Gastrocnemius medialis (tissue), 4 donors: ENCODE measurements around the gene PRDM5. TPM values are rescaled to one million over a fixed set of nuclear protein-coding genes. Genes with fewer than 3 reads are reported as not detected.

Experiments used
- ATAC-seq, 2 donors: fragments of 150-250 bp; one replicate each; pipeline ENCODE4 v1.9.1; 2016
- DNase-seq, 2 donors: peaks; one replicate each; pipeline ENCODE4 v3.0.0-alpha.2; 2019
- H3K27ac ChIP-seq, 4 donors: fragments of 200-600 bp; sonication (generic); 1 replicate in 1 of 4; 2 replicates in 3 of 4; pipeline ENCODE4 v1.5.1; 2016 to 2018; ENCODE audit warnings: mild to moderate bottlenecking in 2 of 4, moderate library complexity in 1 of 4
- H3K27me3 ChIP-seq, 3 donors: fragments of 200-600 bp; sonication (generic) in 2 of 3; 1 replicate in 1 of 3; 2 replicates in 2 of 3; pipeline versions ENCODE4 v1.5.1 to v1.6.0; 2016 to 2019; ENCODE audit warnings: mild to moderate bottlenecking in 1 of 3, moderate library complexity in 1 of 3
- H3K36me3 ChIP-seq, 2 donors: fragments of 200-600 bp; sonication (generic) in 1 of 2; one replicate each; pipeline ENCODE4 v1.5.1; 2017 to 2018
- H3K4me1 ChIP-seq, 2 donors: fragments of 200-600 bp; sonication (generic) in 1 of 2; one replicate each; pipeline ENCODE4 v1.5.1; 2016 to 2017; ENCODE audit warnings: mild to moderate bottlenecking in 2 of 2
- H3K4me3 ChIP-seq, 4 donors: fragments of 200-600 bp; sonication (generic) in 3 of 4; 1 replicate in 1 of 4; 2 replicates in 3 of 4; pipeline ENCODE4 v1.5.1; 2016 to 2019; ENCODE audit warnings: mild to moderate bottlenecking in 2 of 4
- H3K9me3 ChIP-seq, 3 donors: fragments of 200-600 bp; sonication (generic) in 2 of 3; 1 replicate in 1 of 3; 2 replicates in 2 of 3; pipeline ENCODE4 v1.5.1; 2016 to 2019
- CTCF ChIP-seq, 5 experiments: fragments of 450-650 bp in 3 of 5; fragments of 200-600 bp in 2 of 5; sonication (generic) in 2 of 5; IDR thresholded peaks in 4 of 5; conservative IDR thresholded peaks in 1 of 5; 1 replicate in 4 of 5; 2 replicates in 1 of 5; pipeline ENCODE4 v1.5.1; 2016 to 2019; ENCODE audit warnings: antibody characterized with exemption in 5 of 5, mild to moderate bottlenecking in 3 of 5, moderate library complexity in 3 of 5
- POLR2A ChIP-seq, 2 donors: fragments of 450-650 bp; IDR thresholded peaks; one replicate each; pipeline ENCODE4 v1.6.1; 2017; ENCODE audit warnings: antibody characterized with exemption in 2 of 2, mild to moderate bottlenecking in 2 of 2, moderate library complexity in 2 of 2
- in situ Hi-C, 4 donors: fragments of 200-750 bp; cut with MboI; loops; one replicate each; pipeline versions ENCODE4 v1.15.0 to v1.8.0; 2017; ENCODE audit warnings: low sequenced_read_pairs in 4 of 4
- intact Hi-C: fragments of 100-400 bp; cut with DNase I; formaldehyde crosslinking; loops from one replicate; pipeline ENCODE4 v1.15.1; 2023; ENCODE audit warnings: low total_unique reads
- total RNA-seq, 4 donors: library from RNA; depleted of rRNA; stranded (reverse); fragments of >200 nt; gene quantifications; one replicate each; pipeline versions ENCODE4 v1.1.0 to v1.2.3, GENCODE V29; 2016

The PRDM5 gene
- total RNA-seq, 4 donors from 2014 or later = 1.3 to 2.3 (median 1.6) TPM

GRCh38 chr4:120864969-120865368 lies 57.6 kb downstream of the PRDM5 start:
- in situ Hi-C loops = no loop called here
- Histone ChIP-seq H3K36me3 (no peaks in the 10 kb centered on the region), H3K9me3 (no peaks in the 10 kb centered on the region), H3K4me3 (no peak overlapping the region), H3K4me1 (peaks cover 0 to 3% of the 10 kb centered on the region in 2 donors), H3K27me3 (no peaks in the 10 kb centered on the region), H3K27ac (no peak overlapping the region)
- TF ChIP-seq POLR2A (IDR thresholded peaks at IDR 0.05) = no peak
- TF ChIP-seq CTCF (IDR thresholded peaks at IDR 0.05 in 4 of 5, conservative IDR thresholded peaks at IDR 0.05 in 1 of 5) = no peak
- DNase-seq (no peak), ATAC-seq (no peak)
- intact Hi-C loops = no loop called here

- DNase-seq = no peak
- TF ChIP-seq POLR2A (IDR thresholded peaks at IDR 0.05) (no peak), CTCF (IDR thresholded peaks at IDR 0.05 in 4 of 5, conservative IDR thresholded peaks at IDR 0.05 in 1 of 5) (no peak)
- peaks cover 0 to under 1% of the 10 kb centered on the region in 2 donors for H3K4me1 ChIP-seq
- no peak overlapping the region for H3K4me3 ChIP-seq
- H3K27me3 ChIP-seq = no peaks in the 10 kb centered on the region
- H3K36me3 ChIP-seq = no peaks in the 10 kb centered on the region
- H3K27ac ChIP-seq = no peak overlapping the region
- H3K9me3 ChIP-seq = no peaks in the 10 kb centered on the region
- intact Hi-C loops = no loop called here
- in situ Hi-C loops = no loop called here
- no peak for ATAC-seq
These were observed 60.1 kb downstream of the PRDM5 start for GRCh38 chr4:120862432-120862831.

- no peaks in the 10 kb centered on the region for H3K27me3 ChIP-seq
- in situ Hi-C loops = no loop called here
- no peak for TF ChIP-seq POLR2A (IDR thresholded peaks at IDR 0.05)
- TF ChIP-seq CTCF (IDR thresholded peaks at IDR 0.05 in 4 of 5, conservative IDR thresholded peaks at IDR 0.05 in 1 of 5) = no peak
- H3K9me3 ChIP-seq = no peaks in the 10 kb centered on the region
- no peak overlapping the region for H3K27ac ChIP-seq
- DNase-seq = no peak
- H3K36me3 ChIP-seq = no peaks in the 10 kb centered on the region
- no peaks in the 10 kb centered on the region for H3K4me1 ChIP-seq
- ATAC-seq = no peak
- H3K4me3 ChIP-seq = no peak overlapping the region
- intact Hi-C loops = no loop called here
These were observed 60.7 kb downstream of the PRDM5 start for GRCh38 chr4:120861852-120862251.

- Histone ChIP-seq H3K27ac (no peak overlapping the region), H3K4me1 (no peaks in the 10 kb centered on the region), H3K27me3 (no peaks in the 10 kb centered on the region), H3K4me3 (no peak overlapping the region), H3K9me3 (no peaks in the 10 kb centered on the region), H3K36me3 (no peaks in the 10 kb centered on the region)
- ATAC-seq (no peak), DNase-seq (no peak)
- in situ Hi-C loops = no loop called here
- TF ChIP-seq POLR2A (IDR thresholded peaks at IDR 0.05) (no peak), CTCF (IDR thresholded peaks at IDR 0.05 in 4 of 5, conservative IDR thresholded peaks at IDR 0.05 in 1 of 5) (no peak)
- intact Hi-C loops = no loop called here
These were observed 63.8 kb downstream of the PRDM5 start for GRCh38 chr4:120858776-120859175.

GRCh38 chr4:120857312-120857711 lies 65.2 kb downstream of the PRDM5 start:
- H3K4me3 ChIP-seq = no peak overlapping the region
- TF ChIP-seq CTCF (IDR thresholded peaks at IDR 0.05 in 4 of 5, conservative IDR thresholded peaks at IDR 0.05 in 1 of 5) (no peak), POLR2A (IDR thresholded peaks at IDR 0.05) (no peak)
- ATAC-seq = no peak
- no peak overlapping the region for H3K27ac ChIP-seq
- DNase-seq = no peak
- no peaks in the 10 kb centered on the region for H3K36me3 ChIP-seq
- no peaks in the 10 kb centered on the region for H3K27me3 ChIP-seq
- H3K9me3 ChIP-seq = no peaks in the 10 kb centered on the region
- H3K4me1 ChIP-seq = no peaks in the 10 kb centered on the region
- intact Hi-C loops = no loop called here
- in situ Hi-C loops = no loop called here
